Subcutaneous adipose tissue (tissue), 4 donors: ENCODE measurements around the gene ELL. TPM values are rescaled to one million over a fixed set of nuclear protein-coding genes. Genes with fewer than 3 reads are reported as not detected.

ENCODE experiments used
- total RNA-seq, 4 donors: library from RNA; depleted of rRNA; stranded (reverse); fragments of >200 nt; gene quantifications; one replicate each; pipeline ENCODE4 v1.1.0, GENCODE V29; 2016
- TF ChIP-seq, protein P1 (sequence below): fragments of 450-650 bp; IDR thresholded peaks from one replicate; pipeline ENCODE4 v1.5.1; 2016; ENCODE audit warnings: low read depth, mild to moderate bottlenecking, control low read depth, antibody characterized with exemption, moderate library complexity

Gene ELL
- 10 to 100 TPM; 14.3 to 16.1 (median 15.3) TPM for total RNA-seq

DNA sequence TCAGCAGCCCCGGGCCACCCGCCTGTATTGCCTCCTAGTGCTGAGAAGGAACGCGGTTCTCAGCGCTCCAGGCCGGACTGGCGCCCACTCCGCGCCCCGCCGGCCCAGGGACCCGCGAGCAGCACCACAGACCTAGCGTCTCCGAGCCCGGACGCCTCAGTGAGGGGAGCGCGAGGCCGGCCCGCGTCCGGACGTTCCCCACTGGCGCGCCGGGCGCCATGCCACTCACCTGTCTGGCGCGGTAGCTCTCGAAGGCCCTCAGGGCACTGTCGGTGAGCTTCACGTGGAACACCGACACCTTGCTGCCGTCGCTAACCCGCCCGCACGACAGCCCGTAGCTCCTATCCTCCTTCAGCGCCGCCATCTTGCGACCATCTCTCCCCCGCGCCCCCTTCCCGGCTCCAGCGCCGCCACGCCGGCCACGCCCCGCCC is at the start of gene ELL:
Gene ELL, minus strand, starts transcription at position 379 of the 432 bp plus-strand sequence. Its CDS starts 15 bp downstream, at position 364.
- TF ChIP-seq, protein P1, sequence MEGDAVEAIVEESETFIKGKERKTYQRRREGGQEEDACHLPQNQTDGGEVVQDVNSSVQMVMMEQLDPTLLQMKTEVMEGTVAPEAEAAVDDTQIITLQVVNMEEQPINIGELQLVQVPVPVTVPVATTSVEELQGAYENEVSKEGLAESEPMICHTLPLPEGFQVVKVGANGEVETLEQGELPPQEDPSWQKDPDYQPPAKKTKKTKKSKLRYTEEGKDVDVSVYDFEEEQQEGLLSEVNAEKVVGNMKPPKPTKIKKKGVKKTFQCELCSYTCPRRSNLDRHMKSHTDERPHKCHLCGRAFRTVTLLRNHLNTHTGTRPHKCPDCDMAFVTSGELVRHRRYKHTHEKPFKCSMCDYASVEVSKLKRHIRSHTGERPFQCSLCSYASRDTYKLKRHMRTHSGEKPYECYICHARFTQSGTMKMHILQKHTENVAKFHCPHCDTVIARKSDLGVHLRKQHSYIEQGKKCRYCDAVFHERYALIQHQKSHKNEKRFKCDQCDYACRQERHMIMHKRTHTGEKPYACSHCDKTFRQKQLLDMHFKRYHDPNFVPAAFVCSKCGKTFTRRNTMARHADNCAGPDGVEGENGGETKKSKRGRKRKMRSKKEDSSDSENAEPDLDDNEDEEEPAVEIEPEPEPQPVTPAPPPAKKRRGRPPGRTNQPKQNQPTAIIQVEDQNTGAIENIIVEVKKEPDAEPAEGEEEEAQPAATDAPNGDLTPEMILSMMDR = no peak

DNA sequence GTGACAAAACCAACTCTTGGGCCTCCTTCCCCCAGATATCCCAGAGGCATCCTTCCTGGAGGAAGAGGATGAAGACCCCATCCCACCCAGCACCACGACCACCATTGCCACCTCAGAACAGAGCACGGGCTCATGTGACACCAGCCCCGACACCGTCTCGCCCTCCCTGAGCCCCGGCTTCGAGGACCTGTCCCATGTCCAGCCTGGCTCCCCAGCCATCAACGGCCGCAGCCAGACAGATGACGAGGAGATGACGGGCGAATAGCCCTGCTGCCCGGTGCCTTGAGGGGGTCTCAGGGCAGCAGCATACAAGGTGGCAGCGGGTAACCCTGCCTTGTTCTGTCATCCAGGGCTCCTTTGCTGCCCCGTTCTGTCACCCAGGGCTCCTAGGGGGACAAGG is 46.5 kb upstream of the ELL start:
- TF ChIP-seq, protein P1 = no peak

DNA sequence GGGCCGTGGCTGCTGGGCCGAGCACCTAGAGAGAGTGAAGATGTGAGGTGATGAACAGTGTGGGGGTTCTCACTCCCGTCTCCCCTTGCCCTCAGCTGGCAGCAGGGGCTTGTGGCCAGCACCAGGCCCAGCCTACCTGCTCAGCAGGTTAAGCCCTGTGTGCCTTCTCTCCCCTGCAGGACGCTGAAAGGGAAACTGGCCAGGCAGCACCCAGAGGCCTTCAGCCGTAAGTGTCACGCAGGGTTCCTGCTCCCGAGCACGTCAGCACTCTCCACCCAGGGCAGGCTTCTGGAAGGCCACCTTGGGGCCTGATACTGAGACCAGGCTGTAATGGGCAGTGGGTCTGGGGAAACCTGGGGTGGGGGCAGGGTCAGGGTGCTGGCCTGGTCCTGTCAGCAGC is 45.1 kb upstream of the ELL start:
- TF ChIP-seq, protein P1 = no peak

DNA sequence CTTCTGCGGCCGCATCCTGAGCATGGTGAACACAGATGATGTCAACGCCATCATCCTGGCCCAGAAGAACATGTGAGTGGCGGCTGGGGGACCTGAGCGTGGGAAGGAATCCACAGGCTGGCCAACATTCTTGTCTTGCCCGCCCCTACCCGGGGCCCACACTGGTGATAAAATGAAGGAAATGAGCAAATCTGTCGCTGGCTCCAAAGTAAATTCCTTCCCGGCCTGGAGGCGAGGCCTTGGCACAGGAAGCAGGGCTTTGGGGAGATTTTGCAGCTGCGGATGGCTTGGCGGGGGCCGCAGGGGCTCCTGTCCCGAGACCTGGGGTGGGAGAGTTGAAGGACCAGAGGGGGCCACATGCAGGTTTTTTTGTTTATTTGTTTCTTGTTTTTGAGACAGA is 40.2 kb upstream of the ELL start:
- TF ChIP-seq, protein P1 = no peak

DNA sequence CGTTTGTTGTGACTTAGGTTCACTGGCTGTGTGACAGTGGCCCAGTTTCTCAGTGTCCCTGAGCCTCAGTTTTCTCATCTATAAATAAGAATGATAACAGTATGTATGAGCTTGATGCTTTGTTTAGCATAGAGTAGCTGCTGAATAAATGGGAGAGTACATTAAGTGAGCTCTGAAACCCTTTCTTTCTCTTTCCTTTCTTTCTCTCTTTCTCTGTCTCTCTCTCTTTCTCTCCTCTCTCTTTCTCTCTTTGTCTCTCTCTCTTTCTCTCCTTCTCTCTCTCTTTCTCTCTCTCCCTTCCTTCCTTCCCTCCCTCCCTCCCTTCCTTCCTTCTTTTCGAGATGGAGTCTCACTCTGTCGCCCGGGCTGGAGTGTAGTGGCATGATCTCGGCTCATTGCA is 37.8 kb upstream of the ELL start:
- TF ChIP-seq, protein P1 = no peak

DNA sequence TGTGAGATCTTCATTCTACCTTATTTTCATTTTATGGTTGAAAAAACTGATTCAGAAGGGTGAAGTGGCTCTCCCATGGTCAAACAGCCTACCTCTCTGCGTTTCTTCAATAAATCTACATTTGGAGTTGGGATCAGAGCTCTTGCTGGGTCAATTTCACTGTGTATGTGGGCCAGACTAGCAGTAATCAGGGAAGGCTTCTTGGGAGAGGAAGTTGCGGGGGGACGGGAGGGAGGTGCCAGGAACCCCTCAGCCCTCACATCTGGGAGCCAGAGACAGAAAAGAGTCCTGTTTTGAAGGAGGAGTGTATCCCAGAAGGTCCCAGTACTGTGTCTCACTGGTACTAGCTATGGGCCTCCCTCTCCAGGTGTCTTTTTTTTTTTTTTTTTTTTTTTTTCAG is 36.7 kb upstream of the ELL start:
- TF ChIP-seq, protein P1 = no peak

DNA sequence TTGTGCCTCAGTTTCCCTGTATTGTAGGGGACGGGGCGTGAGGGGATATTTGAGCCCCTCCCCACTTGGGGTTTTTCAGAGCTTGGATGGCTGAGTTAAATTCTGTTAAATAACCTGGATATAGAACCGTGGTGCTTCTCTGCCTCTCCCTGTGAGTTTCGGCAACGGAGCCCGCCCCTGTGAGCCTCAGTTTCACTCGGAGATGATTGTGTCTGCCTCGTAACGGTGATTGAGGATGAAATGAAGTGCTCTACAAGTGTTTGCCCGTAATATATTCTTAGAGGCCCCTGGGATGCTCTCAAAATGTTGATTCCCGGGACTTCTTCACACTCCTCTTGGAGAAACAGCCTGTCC is 36.3 kb upstream of the ELL start:
- TF ChIP-seq, protein P1 = no peak
